ENCODE data around the gene ECM1. TPM values are rescaled to one million over a fixed set of nuclear protein-coding genes. Genes with fewer than 3 reads are reported as not detected.
A peak's percentile ranks its signal among the peaks of the same experiment; 100 is the strongest.

The ECM1 gene
- total RNA-seq, 1 experiment from 2014 or later: 7.4 TPM

GRCh38 chr1:150543500-150544143 lies 35.7 kb downstream of the ECM1 start:
- DNase-seq (ENCODE audit: low spot score): no peak

- no peak for DNase-seq (ENCODE audit: low spot score)
Measured at GRCh38 chr1:150544204-150544603, 36.3 kb downstream of the ECM1 start.

DNA sequence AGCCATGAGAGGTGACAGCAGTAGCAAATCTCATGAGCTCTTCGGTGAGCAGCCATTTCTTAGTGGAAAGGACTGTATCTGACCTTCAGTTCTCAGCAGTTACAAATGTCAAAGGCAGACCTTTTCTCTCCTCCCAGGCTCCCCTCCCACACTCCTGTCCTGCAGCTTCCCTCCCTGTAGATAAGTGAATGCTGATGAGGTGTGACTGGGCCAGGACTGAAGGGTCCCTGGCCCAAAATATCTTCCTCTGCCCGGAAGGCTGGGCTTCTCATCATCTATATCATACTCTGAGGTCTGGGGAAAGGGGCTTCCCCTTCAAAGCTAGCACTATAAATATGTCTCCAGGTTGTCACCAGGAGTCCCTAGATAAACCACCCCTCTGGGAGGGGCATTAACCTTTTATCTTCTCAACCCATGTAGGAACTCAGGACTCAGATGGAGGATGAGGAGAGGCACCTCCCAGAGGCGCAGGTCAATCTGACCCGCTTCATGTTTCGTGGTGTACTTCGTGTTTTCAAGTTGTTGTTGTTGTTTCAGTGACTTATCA lies 37.6 kb downstream of the ECM1 start:
- DNase-seq (ENCODE audit: low spot score): no peak

DNA sequence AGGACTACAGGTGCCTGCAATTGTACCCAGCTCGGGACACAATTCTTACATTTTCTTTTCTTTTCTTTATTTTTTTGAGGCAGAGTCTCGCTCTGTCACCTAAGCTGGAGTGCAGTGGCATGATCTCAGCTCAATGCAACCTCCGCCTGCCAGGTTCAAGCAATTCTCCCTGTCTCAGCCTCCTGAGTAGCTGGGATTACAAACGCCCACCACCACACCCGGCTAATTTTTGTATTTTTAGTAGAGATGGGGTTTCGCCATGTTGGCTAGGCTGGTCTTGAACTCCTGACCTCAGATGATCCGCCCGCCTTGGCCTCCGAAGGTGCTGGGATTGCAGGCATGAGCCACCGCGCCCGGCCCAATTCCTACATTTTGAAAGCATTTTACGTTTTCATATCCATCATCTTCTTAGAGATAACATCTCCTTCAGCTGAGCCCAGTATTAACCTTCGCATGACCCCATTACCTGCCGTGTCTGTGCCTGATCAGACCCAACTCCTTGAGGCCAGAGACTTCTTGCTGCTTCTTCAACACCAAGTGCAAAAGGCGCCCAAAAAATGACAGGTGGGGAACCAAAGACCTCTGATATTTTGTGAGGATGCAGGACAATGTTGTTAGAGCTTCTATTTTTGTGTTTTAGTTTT lies 38.5 kb downstream of the ECM1 start:
- no peak for DNase-seq (ENCODE audit: low spot score)

- DNase-seq (ENCODE audit: low spot score): no peak
Measured at GRCh38 chr1:150548324-150548631, 40.4 kb downstream of the ECM1 start.

DNA sequence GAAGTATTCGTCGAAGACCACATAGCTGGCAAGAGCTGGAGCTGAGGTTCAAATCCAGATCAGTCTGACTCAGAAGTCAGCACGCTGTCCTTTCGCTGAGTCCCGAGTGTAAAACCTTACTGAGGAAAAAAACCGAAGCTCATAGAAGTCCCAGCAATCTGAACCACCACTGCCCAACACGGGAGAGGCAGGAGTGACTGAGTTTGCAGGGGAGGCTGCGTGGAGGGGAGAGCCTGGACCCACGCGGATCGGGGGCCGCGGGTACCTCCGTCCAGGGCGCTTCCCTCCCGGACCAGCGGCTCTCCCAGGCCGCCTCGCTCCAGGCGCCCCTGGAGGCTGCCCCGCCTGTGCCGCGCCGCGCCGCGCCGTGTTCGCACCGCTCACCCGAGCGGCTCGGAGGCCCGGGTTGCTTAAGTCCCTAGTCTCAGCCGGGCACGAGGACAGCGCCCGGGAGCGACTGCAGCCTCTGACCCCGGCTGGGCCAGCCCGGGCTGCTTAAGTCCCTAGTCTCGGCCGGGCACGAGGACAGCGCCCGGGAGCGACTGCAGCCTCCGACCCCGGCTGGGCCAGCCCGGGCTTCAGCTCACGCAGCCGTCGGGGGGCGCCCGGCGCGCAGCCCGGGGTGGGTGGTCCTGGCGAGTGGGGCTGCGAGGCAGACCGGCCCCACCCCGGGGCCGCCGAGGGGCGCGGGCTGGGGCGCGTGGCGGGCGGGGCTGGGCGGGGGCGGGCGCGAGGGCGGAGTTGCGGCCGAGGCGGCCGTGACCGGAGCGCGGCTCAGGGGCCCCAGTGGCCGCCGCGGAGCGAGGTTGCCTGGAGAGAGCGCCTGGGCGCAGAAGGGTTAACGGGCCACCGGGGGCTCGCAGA lies 41.0 kb downstream of the ECM1 start, which contains the start of gene ADAMTSL4:
ADAMTSL4 (plus strand) TSS at position 777 of the 864 bp plus-strand sequence. CDS start 2,881 bp downstream, outside the sequence.
- DNase-seq (ENCODE audit: low spot score): peak; percentile 63

DNA sequence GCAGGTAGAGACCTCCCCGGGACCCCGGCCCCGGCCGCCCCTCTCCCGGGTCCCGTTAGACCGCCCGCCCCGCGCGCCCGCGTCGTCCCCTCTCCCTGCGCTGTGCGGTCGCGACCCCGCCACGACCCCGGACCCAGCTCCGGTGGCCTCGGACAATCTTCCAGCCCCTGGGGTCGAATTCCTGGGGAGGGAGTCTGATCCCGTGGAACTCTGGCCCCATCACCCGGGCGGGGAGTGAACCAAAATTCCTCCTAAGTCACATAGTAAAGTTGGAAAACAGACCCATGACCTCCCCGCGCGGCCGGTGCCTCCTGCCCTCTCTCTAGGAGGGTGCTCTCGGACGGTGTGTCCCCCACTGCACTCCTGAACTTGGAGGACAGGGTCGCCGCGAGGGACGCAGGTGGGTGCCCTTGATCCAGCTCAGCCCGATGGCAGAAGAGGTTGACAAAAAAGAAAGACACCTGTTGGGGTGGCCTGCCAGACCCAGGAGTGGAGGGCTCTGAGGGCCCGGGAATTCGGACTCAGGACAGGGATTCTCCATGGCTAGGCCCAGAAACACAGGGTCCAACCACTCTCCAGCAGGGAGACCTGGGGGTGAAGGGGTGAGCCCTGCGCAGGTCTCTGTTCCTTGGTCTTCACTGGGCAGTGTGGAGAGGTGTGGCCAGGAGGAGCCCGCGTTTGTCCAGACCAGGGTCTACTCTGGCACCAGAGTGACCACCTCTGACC lies 41.8 kb downstream of the ECM1 start:
- DNase-seq (ENCODE audit: low spot score): no peak

DNA sequence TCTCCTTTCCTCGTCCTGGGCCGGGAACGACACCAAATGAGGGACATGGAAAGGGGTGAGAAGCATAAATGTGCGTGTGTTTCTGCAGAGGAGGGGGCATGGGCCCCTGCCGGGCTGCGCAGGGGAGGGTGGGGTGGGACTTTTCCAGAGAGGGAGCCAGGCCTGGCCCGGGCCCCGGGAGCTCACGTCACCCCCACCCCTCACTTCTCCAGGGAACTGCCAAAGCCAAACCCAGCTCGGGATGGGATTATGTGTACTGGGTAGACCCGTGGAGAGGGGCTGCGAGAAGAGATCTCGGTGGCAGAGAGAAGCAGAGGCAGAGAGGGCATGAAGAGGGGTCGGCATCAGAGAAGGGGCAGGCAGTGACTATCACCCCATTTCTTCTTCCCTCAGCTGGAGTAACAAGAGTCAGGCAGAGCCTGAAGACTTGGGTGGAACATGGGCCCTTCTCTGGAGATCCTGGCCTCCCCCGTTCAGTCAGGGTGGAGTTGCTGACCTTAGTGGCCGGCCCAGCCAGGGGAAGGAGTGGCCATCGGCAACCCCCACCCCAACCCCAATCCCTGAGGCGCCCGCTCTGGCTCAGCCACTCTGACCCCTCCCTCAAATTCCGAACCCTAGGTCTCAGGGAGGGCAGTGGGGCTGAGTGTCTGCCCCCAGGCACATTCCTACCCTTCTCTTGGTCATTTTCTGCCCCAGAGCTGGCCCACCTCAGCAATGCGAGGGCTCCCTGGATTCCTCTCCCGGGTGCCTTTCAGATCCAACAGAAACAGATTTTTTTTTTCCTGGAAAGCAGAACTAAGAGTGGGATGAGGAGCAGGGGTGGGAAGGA lies 42.5 kb downstream of the ECM1 start:
- DNase-seq (ENCODE audit: low spot score): no peak

GRCh38 chr1:150551051-150551783 lies 43.3 kb downstream of the ECM1 start:
- DNase-seq (ENCODE audit: low spot score): peak; percentile 7

GRCh38 chr1:150551784-150552127 lies 43.8 kb downstream of the ECM1 start:
- DNase-seq (ENCODE audit: low spot score): no peak

GRCh38 chr1:150552128-150552910 lies 44.4 kb downstream of the ECM1 start:
- DNase-seq (ENCODE audit: low spot score): no peak

DNA sequence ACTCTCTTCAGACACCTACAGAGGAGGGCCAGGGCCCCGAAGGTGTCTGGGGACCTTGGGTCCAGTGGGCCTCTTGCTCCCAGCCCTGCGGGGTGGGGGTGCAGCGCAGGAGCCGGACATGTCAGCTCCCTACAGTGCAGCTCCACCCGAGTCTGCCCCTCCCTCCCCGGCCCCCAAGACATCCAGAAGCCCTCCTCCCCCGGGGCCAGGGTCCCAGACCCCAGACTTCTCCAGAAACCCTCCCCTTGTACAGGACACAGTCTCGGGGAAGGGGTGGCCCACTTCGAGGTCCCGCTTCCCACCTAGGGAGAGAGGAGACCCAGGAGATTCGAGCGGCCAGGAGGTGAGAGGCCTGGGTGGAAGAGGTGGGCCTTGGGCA lies 45.0 kb downstream of the ECM1 start:
- DNase-seq (ENCODE audit: low spot score): no peak

DNA sequence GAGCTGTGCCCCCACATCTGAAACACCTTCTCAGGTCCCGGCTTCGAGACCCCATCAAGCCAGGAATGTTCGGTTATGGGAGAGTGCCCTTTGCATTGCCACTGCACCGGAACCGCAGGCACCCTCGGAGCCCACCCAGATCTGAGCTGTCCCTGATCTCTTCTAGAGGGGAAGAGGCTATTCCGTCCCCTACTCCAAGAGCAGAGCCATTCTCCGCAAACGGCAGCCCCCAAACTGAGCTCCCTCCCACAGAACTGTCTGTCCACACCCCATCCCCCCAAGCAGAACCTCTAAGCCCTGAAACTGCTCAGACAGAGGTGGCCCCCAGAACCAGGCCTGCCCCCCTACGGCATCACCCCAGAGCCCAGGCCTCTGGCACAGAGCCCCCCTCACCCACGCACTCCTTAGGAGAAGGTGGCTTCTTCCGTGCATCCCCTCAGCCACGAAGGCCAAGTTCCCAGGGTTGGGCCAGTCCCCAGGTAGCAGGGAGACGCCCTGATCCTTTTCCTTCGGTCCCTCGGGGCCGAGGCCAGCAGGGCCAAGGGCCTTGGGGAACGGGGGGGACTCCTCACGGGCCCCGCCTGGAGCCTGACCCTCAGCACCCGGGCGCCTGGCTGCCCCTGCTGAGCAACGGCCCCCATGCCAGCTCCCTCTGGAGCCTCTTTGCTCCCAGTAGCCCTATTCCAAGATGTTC lies 45.6 kb downstream of the ECM1 start:
- DNase-seq (ENCODE audit: low spot score): no peak

DNA sequence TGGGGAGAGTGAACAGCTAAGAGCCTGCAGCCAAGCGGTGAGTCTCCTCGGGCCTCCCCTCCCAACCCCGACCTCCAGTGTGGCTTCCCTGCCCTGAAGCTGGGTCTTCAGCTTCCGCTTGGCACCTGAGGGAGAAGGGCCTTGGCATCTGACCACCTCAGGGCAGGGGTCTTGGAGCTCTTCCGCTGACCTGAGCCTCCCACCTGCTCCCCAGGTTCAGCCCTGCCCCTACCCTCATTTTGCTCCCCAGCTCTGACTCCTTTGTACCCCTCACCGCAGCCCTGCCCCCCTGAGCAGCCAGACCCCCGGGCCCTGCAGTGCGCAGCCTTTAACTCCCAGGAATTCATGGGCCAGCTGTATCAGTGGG lies 46.2 kb downstream of the ECM1 start:
- no peak for DNase-seq (ENCODE audit: low spot score)

- no peak for DNase-seq (ENCODE audit: low spot score)
Measured at GRCh38 chr1:150555198-150555970, 47.5 kb downstream of the ECM1 start.

- DNase-seq (ENCODE audit: low spot score): no peak
Measured at GRCh38 chr1:150555971-150556865, 48.3 kb downstream of the ECM1 start.

- DNase-seq (ENCODE audit: low spot score): no peak
Measured at GRCh38 chr1:150557065-150557600, 49.2 kb downstream of the ECM1 start.
